Large intestine (tissue), 3 donors: ENCODE results near the gene AUTS2. TPM values are rescaled to one million over a fixed set of nuclear protein-coding genes. Genes with fewer than 3 reads are reported as not detected.

Experiments used
- DNase-seq, 2 donors: peaks; one replicate each; pipeline versions ENCODE4 v3.0.0 to v3.0.0-alpha.2; 2013
- H3K27ac ChIP-seq: one replicate; pipeline ENCODE4 v1.5.1; 2013; ENCODE audit warnings: low read length
- H3K27me3 ChIP-seq: 2 replicates; pipeline ENCODE4 v1.6.1; 2013; ENCODE audit warnings: low read length; ENCODE audit not compliant: control insufficient read depth, insufficient read depth
- H3K36me3 ChIP-seq: 2 replicates; pipeline ENCODE4 v1.6.1; 2013; ENCODE audit warnings: low read length; ENCODE audit not compliant: control insufficient read depth, insufficient read depth
- H3K4me1 ChIP-seq: one replicate; pipeline ENCODE4 v1.6.1; 2013; ENCODE audit warnings: low read length; ENCODE audit not compliant: control insufficient read depth, insufficient read depth
- H3K4me3 ChIP-seq: one replicate; pipeline ENCODE4 v1.5.1; 2013; ENCODE audit warnings: low read length
- H3K9me3 ChIP-seq: one replicate; pipeline ENCODE4 v1.6.1; 2013; ENCODE audit warnings: mild to moderate bottlenecking, low read depth, low read length, moderate library complexity; ENCODE audit not compliant: control insufficient read depth
- WGBS: methylation state at CpG from one replicate; pipeline ENCODE4 v1.1.5; 2013; ENCODE audit warnings: low lambda C conversion rate; ENCODE audit not compliant: insufficient coverage; 5-methylcytosine and 5-hydroxymethylcytosine counted together
- polyA plus RNA-seq: library from polyadenylated mRNA; unstranded; fragments of 120-200 nt; gene quantifications from one replicate; pipeline ENCODE4 v1.2.1, GENCODE V29; 2013

The AUTS2 gene
- polyA plus RNA-seq, 1 donor = 51.3 TPM

GRCh38 chr7:70787771-70788170 lies 1189.5 kb downstream of the AUTS2 start:
- 91% methylated on average over 5 of the region's 8 CpGs for WGBS
- Histone ChIP-seq H3K36me3 (peaks cover 85% of the 10 kb centered on the region), H3K27ac (no peak overlapping the region), H3K27me3 (no peaks in the 10 kb centered on the region), H3K4me1 (no peaks in the 10 kb centered on the region), H3K4me3 (no peak overlapping the region), H3K9me3 (peaks cover 12% of the 10 kb centered on the region)
- no peak for DNase-seq

- Histone ChIP-seq H3K36me3 (peaks cover 86% of the 10 kb centered on the region), H3K27me3 (no peaks in the 10 kb centered on the region), H3K9me3 (peaks cover 12% of the 10 kb centered on the region), H3K27ac (no peak overlapping the region), H3K4me3 (no peak overlapping the region), H3K4me1 (no peaks in the 10 kb centered on the region)
- WGBS = no CpG with 5 or more reads among the region's 7 CpGs
- no peak for DNase-seq
Observed at GRCh38 chr7:70788276-70788675, 1190.0 kb downstream of the AUTS2 start.

GRCh38 chr7:70789481-70790214 lies 1191.4 kb downstream of the AUTS2 start:
- Histone ChIP-seq H3K36me3 (peaks cover 78% of the 10 kb centered on the region), H3K27ac (no peak overlapping the region), H3K9me3 (peaks cover 12% of the 10 kb centered on the region), H3K27me3 (no peaks in the 10 kb centered on the region), H3K4me3 (no peak overlapping the region), H3K4me1 (no peaks in the 10 kb centered on the region)
- no peak for DNase-seq
- 100% methylated on average over 1 of the region's 43 CpGs for WGBS

- no CpG with 5 or more reads among the region's 63 CpGs for WGBS
- H3K27me3 ChIP-seq = no peaks in the 10 kb centered on the region
- DNase-seq = no peak
- no peak overlapping the region for H3K4me3 ChIP-seq
- peaks cover 70% of the 10 kb centered on the region for H3K36me3 ChIP-seq
- H3K27ac ChIP-seq = no peak overlapping the region
- no peaks in the 10 kb centered on the region for H3K4me1 ChIP-seq
- peaks cover 12% of the 10 kb centered on the region for H3K9me3 ChIP-seq
Observed at GRCh38 chr7:70790215-70791073, 1192.2 kb downstream of the AUTS2 start.

GRCh38 chr7:70791341-70791740 lies 1193.1 kb downstream of the AUTS2 start:
- Histone ChIP-seq H3K27ac (no peak overlapping the region), H3K36me3 (peaks cover 61% of the 10 kb centered on the region), H3K4me1 (no peaks in the 10 kb centered on the region), H3K9me3 (peaks cover 12% of the 10 kb centered on the region), H3K4me3 (no peak overlapping the region), H3K27me3 (no peaks in the 10 kb centered on the region)
- 100% methylated on average over 1 of the region's 6 CpGs for WGBS
- no peak for DNase-seq

GRCh38 chr7:70793060-70793459 lies 1194.8 kb downstream of the AUTS2 start:
- no peak overlapping the region for H3K27ac ChIP-seq
- no peaks in the 10 kb centered on the region for H3K27me3 ChIP-seq
- WGBS = 100% methylated on average over 2 of the region's 8 CpGs
- H3K4me3 ChIP-seq = no peak overlapping the region
- H3K36me3 ChIP-seq = peaks cover 47% of the 10 kb centered on the region
- no peaks in the 10 kb centered on the region for H3K4me1 ChIP-seq
- DNase-seq = no peak
- peaks cover 9% of the 10 kb centered on the region for H3K9me3 ChIP-seq

GRCh38 chr7:70793821-70794220 lies 1195.5 kb downstream of the AUTS2 start:
- no peaks in the 10 kb centered on the region for H3K4me1 ChIP-seq
- H3K9me3 ChIP-seq = peaks cover 9% of the 10 kb centered on the region
- H3K27ac ChIP-seq = no peak overlapping the region
- H3K36me3 ChIP-seq = peaks cover 40% of the 10 kb centered on the region
- H3K27me3 ChIP-seq = no peaks in the 10 kb centered on the region
- no peak for DNase-seq
- no peak overlapping the region for H3K4me3 ChIP-seq
- 96% methylated on average over 5 of the region's 9 CpGs for WGBS

GRCh38 chr7:70794962-70795361 lies 1196.7 kb downstream of the AUTS2 start:
- Histone ChIP-seq H3K27ac (no peak overlapping the region), H3K9me3 (peaks cover 9% of the 10 kb centered on the region), H3K36me3 (peaks cover 29% of the 10 kb centered on the region), H3K4me3 (no peak overlapping the region), H3K4me1 (no peaks in the 10 kb centered on the region), H3K27me3 (no peaks in the 10 kb centered on the region)
- DNase-seq = no peak
- WGBS = no CpG with 5 or more reads among the region's 8 CpGs

- Histone ChIP-seq H3K4me1 (no peaks in the 10 kb centered on the region), H3K27ac (no peak overlapping the region), H3K4me3 (no peak overlapping the region), H3K9me3 (peaks cover 7% of the 10 kb centered on the region), H3K36me3 (peaks cover 19% of the 10 kb centered on the region), H3K27me3 (no peaks in the 10 kb centered on the region)
- WGBS = no CpG with 5 or more reads among the region's 5 CpGs
- no peak for DNase-seq
Observed at GRCh38 chr7:70795948-70796347, 1197.7 kb downstream of the AUTS2 start.

GRCh38 chr7:70797109-70797514 lies 1198.8 kb downstream of the AUTS2 start:
- H3K4me1 ChIP-seq = no peaks in the 10 kb centered on the region

More at GRCh38 chr7:70797109-70797514, 1198.8 kb downstream of the AUTS2 start:
- Histone ChIP-seq H3K27ac (no peak overlapping the region), H3K36me3 (peaks cover 8% of the 10 kb centered on the region), H3K4me3 (no peak overlapping the region), H3K27me3 (no peaks in the 10 kb centered on the region), H3K9me3 (peaks cover 7% of the 10 kb centered on the region)
- no peak for DNase-seq
- 71% methylated on average over 1 of the region's 6 CpGs for WGBS
